ENCODE measurements around the gene CLEC2D. TPM values are rescaled to one million over a fixed set of nuclear protein-coding genes. Genes with fewer than 3 reads are reported as not detected.

Gene CLEC2D
- total and polyA plus RNA-seq, 2 donors (not counting 1 experiment from before 2014, with no cell fraction given), result 158 to 426 TPM

DNA sequence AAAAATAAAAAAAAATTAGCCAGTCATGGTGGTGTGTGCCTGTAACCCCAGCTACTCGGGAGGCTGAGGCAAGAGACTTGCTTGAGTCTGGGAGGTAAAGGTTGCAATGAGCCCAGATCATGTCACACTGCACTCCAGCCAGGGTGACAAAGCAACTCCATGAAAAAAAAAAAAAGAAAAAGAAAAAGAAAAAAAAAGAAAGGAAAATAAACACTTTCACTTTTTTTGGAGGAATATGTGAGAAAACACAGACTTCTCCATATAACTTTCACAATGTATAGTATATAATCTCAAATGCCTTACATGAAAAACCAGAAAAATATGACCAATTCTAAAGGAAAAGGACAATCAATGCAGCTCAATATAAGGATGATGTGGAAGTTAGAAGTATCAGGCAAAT, 54.5 kb downstream of the CLEC2D start:
- no peaks in the 10 kb centered on the region for H3K36me3 ChIP-seq (replicated peaks in 1 of 2; ENCODE audit: control extremely low read depth in 1 of 2, control insufficient read depth in 1 of 2, extremely low read depth in 1 of 2, insufficient read depth in 2 of 2, low read length in 1 of 2)
- ATAC-seq (ENCODE audit: low read depth) (no peak), DNase-seq (no peak)
- POLR2A ChIA-PET, result interaction anchor here (0.7 kb wide), 1 partner anchor 63 kb away, joined by 6 read pairs; no protein-coding TSS in a partner anchor
- peak overlapping the region; percentile 64 for H3K4me2 ChIP-seq (replicated peaks; ENCODE audit: low read depth, low read length, poor library complexity, severe bottlenecking)
- Mint-ChIP-seq H3K4me3 (peak overlapping the region; percentile 42), H3K27me3 (no peaks in the 10 kb centered on the region), H3K27ac (peak overlapping the region; percentile 91), H3K9me3 (ENCODE audit: insufficient read depth) (no peaks in the 10 kb centered on the region), H3K4me1 (peaks cover 76% of the 10 kb centered on the region)
- TF ChIP-seq, protein P1, sequence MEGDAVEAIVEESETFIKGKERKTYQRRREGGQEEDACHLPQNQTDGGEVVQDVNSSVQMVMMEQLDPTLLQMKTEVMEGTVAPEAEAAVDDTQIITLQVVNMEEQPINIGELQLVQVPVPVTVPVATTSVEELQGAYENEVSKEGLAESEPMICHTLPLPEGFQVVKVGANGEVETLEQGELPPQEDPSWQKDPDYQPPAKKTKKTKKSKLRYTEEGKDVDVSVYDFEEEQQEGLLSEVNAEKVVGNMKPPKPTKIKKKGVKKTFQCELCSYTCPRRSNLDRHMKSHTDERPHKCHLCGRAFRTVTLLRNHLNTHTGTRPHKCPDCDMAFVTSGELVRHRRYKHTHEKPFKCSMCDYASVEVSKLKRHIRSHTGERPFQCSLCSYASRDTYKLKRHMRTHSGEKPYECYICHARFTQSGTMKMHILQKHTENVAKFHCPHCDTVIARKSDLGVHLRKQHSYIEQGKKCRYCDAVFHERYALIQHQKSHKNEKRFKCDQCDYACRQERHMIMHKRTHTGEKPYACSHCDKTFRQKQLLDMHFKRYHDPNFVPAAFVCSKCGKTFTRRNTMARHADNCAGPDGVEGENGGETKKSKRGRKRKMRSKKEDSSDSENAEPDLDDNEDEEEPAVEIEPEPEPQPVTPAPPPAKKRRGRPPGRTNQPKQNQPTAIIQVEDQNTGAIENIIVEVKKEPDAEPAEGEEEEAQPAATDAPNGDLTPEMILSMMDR (IDR thresholded peaks at IDR 0.05), result no peak
- TF ChIP-seq EZH2 (IDR thresholded peaks at IDR 0.05; ENCODE audit: borderline replicate concordance, insufficient read depth, low read depth, low read length, poor library complexity, severe bottlenecking), result no peak
- CTCF ChIA-PET, result interaction anchor here (0.9 to 3.2 kb wide), 6 partner anchors 8 to 74 kb away, joined by 3 to 18 read pairs (median 6); no protein-coding TSS in a partner anchor
- no peaks in the 10 kb centered on the region for H3K27me3 ChIP-seq (replicated peaks in 1 of 4; ENCODE audit: control extremely low read depth in 1 of 4, control insufficient read depth in 3 of 4, insufficient read depth in 4 of 4, low read length in 3 of 4)
- peaks cover 54 to 75% of the 10 kb centered on the region in 2 donors for H3K4me1 ChIP-seq (ENCODE audit: control insufficient read depth in 2 of 2, insufficient read depth in 2 of 2, low read length in 2 of 2)
- intact Hi-C loops (cut with micrococcal nuclease), result no loop called here
- no CpG with 5 or more reads among the region's 1 CpG for WGBS (ENCODE audit: insufficient coverage)
- H3K27ac ChIP-seq (ENCODE audit: low read length in 2 of 2), result peak overlapping the region; percentile 88 to 91
- no peaks in the 10 kb centered on the region for H4K20me1 ChIP-seq (ENCODE audit: control insufficient read depth, insufficient read depth, low read length, poor library complexity, severe bottlenecking)
- no peak overlapping the region for H2AFZ ChIP-seq (ENCODE audit: insufficient read depth, low read depth, low read length, poor library complexity, severe bottlenecking)
- peaks cover 70% of the 10 kb centered on the region for H3K79me2 ChIP-seq (ENCODE audit: control insufficient read depth, insufficient read depth, low read length)
- H3K4me3 ChIP-seq (ENCODE audit: control extremely low read depth in 1 of 5, extremely low read depth in 1 of 5, insufficient read depth in 1 of 5, low read depth in 2 of 5, low read length in 4 of 5), result peak overlapping the region in 2 of 5 experiments; percentile 11 to 24
- peak overlapping the region; percentile 27 for H3K9ac ChIP-seq (ENCODE audit: low read length)
- H3K9me3 ChIP-seq (ENCODE audit: control extremely low read depth in 1 of 3, control insufficient read depth in 2 of 3, insufficient read depth in 1 of 3, low read length in 2 of 3), result peaks cover 0 to 4% (median 0%) of the 10 kb centered on the region in 3 donors

DNA sequence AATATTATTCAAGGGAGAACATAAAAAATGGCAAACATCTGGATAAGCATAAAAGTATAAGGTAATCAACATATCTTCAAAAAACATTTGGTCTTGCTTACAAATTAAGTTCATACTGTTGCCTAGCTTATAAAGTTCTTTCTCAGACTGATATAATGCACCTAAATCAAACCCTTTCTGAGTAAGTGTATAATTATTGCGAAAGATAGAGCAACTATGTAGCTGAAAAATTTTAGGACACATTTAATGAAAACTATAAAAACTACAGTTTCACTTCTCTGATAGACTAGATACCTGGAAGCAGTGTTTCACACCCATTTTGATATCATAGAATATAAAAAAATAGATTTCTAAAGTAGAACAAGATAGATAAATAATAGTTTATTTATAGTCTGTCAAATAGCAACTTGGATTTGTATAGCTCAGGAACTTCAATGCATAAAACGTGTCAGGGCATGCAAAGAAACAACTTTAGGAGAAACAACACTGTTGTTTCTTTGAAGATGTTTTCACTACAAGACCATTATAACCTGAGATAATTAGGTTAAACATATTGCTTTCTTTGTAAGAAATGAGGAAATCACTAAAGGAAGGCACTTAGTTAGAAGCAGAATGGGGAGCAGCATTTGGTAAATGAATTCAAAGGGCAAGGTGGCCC, 55.8 kb downstream of the CLEC2D start:
- WGBS (ENCODE audit: insufficient coverage), result no CpG with 5 or more reads among the region's 2 CpGs
- H3K79me2 ChIP-seq (ENCODE audit: control insufficient read depth, insufficient read depth, low read length), result peaks cover 77% of the 10 kb centered on the region
- H3K27ac Mint-ChIP-seq, result peak overlapping the region; percentile 69
- H3K4me1 ChIP-seq (ENCODE audit: control insufficient read depth in 2 of 2, insufficient read depth in 2 of 2, low read length in 2 of 2), result peaks cover 41 to 68% of the 10 kb centered on the region in 2 donors
- peak overlapping the region; percentile 16 to 91 for H3K27ac ChIP-seq (ENCODE audit: low read length in 2 of 2)
- intact Hi-C loops (cut with micrococcal nuclease), result no loop called here
- no peaks in the 10 kb centered on the region for H4K20me1 ChIP-seq (ENCODE audit: control insufficient read depth, insufficient read depth, low read length, poor library complexity, severe bottlenecking)
- POLR2A ChIA-PET, result interaction anchor here (0.8 to 0.9 kb wide), 2 partner anchors 11 to 25 kb away, joined by 3 read pairs; no protein-coding TSS in a partner anchor
- peak overlapping the region; percentile 44 for H3K4me3 Mint-ChIP-seq
- no peaks in the 10 kb centered on the region for H3K36me3 ChIP-seq (replicated peaks in 1 of 2; ENCODE audit: control extremely low read depth in 1 of 2, control insufficient read depth in 1 of 2, extremely low read depth in 1 of 2, insufficient read depth in 2 of 2, low read length in 1 of 2)
- peaks cover 76% of the 10 kb centered on the region for H3K4me1 Mint-ChIP-seq
- peak overlapping the region in 1 of 5 experiments; percentile 30 for H3K4me3 ChIP-seq (ENCODE audit: control extremely low read depth in 1 of 5, extremely low read depth in 1 of 5, insufficient read depth in 1 of 5, low read depth in 2 of 5, low read length in 4 of 5)
- TF ChIP-seq, protein P1 (IDR thresholded peaks at IDR 0.05), result no peak
- no peak for TF ChIP-seq EZH2 (IDR thresholded peaks at IDR 0.05; ENCODE audit: borderline replicate concordance, insufficient read depth, low read depth, low read length, poor library complexity, severe bottlenecking)
- no peak overlapping the region for H2AFZ ChIP-seq (ENCODE audit: insufficient read depth, low read depth, low read length, poor library complexity, severe bottlenecking)
- H3K27me3 Mint-ChIP-seq, result no peaks in the 10 kb centered on the region
- no peaks in the 10 kb centered on the region for H3K9me3 ChIP-seq (ENCODE audit: control extremely low read depth in 1 of 3, control insufficient read depth in 2 of 3, insufficient read depth in 1 of 3, low read length in 2 of 3)
- DNase-seq (no peak), ATAC-seq (ENCODE audit: low read depth) (no peak)
- peak overlapping the region; percentile 15 for H3K9ac ChIP-seq (ENCODE audit: low read length)
- no peaks in the 10 kb centered on the region for H3K9me3 Mint-ChIP-seq (ENCODE audit: insufficient read depth)
- peak overlapping the region; percentile 55 for H3K4me2 ChIP-seq (replicated peaks; ENCODE audit: low read depth, low read length, poor library complexity, severe bottlenecking)
- H3K27me3 ChIP-seq (replicated peaks in 1 of 4; ENCODE audit: control extremely low read depth in 1 of 4, control insufficient read depth in 3 of 4, insufficient read depth in 4 of 4, low read length in 3 of 4), result no peaks in the 10 kb centered on the region
- CTCF ChIA-PET, result interaction anchor here (0.7 to 3.2 kb wide), 10 partner anchors 10 to 66 kb away, joined by 3 to 18 read pairs (median 4); no protein-coding TSS in a partner anchor
